GM19023 (cell line): ENCODE measurements around the gene FAM124B.

Experiments used
- ATAC-seq: cut with Tn5 transposase; IDR thresholded peaks from one replicate; pipeline ENCODE4 v1.9.1; 2021; ENCODE audit warnings: mild to moderate bottlenecking, moderate library complexity; ENCODE audit not compliant: unreplicated experiment

The FAM124B gene

GRCh38 chr2:224401641-224402342 is at the start of gene FAM124B:
FAM124B (minus strand) TSS chr2:224402107; CDS start chr2:224401768, 339 bp downstream.
- ATAC-seq = peak; percentile 44

DNA sequence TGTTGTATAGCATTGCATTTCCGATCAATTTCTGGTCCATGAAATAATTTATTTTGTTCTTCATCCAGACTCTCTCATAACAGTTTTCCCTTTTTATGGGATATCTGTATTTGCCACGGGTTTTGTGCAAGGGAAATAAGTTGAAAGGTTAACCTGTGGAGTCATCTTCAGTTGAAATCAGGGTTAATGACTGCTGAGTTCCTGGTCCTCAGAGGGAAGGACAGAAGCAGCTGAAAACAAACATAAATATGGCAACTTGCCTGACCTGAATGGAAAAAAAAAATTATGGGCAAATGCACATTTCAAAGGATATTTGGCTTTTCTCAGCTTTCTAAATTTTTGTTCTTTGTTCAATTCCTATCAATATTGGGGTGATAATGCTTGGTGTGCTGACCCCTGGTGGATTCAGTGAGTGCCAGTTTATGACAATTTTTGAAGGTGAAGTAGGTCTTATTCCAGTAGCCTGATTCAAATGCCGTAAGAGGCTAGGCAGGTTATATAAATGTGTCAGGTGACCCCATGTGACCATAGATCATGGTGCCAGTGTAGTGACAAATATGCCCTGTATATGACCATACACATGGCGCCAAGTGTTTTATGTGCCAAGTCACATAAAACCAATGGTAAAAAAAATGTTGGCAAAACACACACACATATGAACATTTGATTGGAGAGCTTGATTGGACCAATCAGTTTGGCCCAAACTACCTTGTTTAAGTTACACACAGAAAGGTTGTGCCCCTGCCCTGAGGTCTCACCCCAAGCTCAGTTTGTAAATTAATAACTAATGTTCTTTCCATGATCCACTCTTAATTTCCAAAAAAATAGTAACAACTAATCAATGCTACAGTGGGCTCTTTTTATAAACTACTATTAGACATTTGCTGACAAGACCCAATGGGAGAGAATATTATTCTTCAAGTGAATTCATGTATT is 47.6 kb upstream of the FAM124B start:
- ATAC-seq = no peak

DNA sequence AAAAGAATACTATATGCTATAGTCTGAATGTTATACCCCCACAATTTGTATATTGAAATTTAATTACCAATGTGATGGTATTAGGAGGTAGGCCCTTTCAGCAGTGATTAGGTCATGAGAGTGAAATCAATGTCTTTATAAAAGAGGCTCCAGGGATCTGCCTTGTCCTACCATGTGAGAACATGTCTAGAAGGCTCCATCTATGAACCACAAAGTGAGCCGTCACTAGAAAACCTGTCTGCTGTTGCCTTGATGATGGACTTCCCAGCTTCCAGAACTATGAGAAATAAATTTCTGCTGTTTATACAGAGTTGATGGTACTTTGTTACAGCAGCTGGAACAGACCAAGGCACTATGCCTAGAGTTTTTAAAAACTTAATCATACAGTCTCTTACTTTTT is 46.3 kb upstream of the FAM124B start:
- no peak for ATAC-seq

GRCh38 chr2:224444783-224445182 is 42.9 kb upstream of the FAM124B start:
- no peak for ATAC-seq

DNA sequence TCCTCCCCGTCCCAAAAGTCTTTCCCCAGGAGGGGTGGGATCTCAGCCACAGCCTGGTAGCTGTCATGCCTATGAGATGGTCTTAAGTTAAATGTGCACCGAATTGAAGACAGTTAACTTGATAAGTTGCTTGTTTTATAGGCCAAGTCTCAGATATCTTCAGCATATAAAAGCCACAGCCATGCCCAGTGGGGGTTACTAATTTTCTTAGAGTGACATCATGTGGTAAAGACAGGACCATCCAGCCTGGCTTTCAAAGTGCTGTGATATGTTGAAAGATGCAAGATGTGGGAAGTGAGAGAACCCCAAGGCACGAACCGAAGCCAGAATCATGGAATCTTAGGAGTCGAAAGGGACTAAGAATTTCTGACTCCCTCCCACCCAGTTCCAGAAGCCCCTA is 42.1 kb upstream of the FAM124B start:
- no peak for ATAC-seq

DNA sequence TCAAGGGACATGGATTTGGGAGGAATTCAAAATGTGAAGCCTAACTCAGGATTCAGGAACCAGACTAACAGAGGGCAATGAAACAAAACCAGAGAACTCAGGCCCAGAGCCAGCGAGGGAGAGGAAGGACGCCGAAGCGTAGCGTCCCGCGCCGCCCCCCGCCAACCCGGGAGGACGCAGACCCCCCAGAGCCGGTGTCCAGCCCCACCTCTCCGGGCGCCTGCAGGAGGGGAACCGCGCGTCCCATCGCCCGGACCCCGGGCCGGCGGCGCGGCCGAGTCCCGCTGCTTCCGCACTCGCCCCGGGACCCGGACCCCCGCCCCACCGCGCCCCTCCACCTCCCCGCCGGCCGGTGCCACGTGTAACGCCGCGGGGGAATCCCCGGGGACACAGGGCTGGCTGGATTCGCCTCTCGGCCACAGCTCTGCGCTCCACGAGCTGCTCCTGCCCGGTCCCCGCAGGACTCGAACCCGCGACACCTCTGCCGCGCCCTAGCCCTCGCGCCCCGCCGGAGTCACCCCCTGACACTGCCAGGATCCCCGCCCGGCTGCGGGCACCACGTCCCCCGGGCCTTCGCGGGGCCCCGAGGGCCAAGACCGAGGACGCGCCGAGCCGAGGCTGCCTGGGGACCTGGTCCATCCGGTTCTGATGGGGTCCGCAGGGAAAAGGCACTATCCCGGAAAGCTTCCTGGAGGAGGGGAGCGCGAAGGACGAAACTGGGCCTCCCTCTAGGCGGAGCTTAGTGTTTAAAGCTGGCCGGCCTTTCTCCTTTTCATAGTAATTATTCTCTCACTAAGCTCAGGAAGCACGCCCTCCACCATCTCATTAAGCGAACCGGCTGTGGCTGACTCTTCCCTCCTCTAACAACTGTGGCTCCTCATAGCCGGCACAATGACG is 40.4 kb upstream of the FAM124B start:
- peak; percentile 78 for ATAC-seq

DNA sequence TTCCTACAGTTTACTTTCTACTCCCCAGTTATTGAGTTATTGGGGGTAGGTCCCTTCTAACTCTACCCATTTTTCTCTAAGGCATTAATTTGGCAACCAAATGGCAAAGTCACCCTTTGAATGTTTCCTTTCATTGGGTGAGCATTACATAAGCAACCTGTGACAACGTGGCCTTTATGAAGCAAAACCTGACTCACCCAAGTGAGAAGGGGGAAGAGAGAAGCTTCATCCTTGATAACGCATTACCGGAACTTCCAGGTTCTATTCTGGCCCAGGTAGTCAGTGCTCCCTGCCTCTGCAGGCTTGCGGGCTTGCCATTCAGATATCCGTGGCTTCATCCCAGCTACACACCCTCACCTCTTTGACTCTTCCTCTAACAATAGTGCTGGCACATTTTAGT is 39.1 kb upstream of the FAM124B start:
- ATAC-seq = no peak

- ATAC-seq = no peak
These were observed 36.8 kb upstream of the FAM124B start for GRCh38 chr2:224438726-224439125.

GRCh38 chr2:224436634-224437033 is 34.7 kb upstream of the FAM124B start:
- no peak for ATAC-seq

GRCh38 chr2:224434618-224435017 is 32.7 kb upstream of the FAM124B start:
- no peak for ATAC-seq

GRCh38 chr2:224433442-224433841 is 31.5 kb upstream of the FAM124B start:
- no peak for ATAC-seq

DNA sequence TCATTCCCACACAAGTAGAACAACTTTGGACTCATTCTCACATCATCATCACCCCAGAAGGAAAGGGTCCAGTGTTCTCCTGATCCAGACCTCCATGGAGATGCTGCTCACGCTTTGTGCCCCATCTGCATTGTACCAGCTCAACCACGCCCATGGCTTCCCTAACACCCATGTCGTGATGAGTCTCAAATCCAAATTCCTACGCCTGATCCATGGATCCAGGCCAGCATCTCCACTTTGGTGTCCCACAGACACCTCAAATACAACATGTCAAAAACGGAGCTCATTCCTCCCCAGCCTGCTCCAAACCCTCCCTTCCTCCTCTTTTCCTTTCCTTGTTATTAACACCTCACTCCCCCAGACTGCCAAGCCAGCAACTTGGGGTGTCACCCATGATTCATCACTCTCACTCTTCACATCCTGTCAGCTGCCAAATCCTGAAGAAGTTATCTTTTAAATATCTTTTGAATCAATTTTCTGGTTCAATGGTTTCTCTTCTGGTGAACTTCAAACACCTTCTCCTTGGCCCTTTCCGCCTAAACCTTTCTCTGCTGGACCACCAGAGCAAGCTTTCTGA is 30.2 kb upstream of the FAM124B start:
- ATAC-seq = no peak

GRCh38 chr2:224429441-224429810 is 27.5 kb upstream of the FAM124B start:
- ATAC-seq = no peak

GRCh38 chr2:224428787-224429440 is 27.0 kb upstream of the FAM124B start:
- ATAC-seq = no peak

DNA sequence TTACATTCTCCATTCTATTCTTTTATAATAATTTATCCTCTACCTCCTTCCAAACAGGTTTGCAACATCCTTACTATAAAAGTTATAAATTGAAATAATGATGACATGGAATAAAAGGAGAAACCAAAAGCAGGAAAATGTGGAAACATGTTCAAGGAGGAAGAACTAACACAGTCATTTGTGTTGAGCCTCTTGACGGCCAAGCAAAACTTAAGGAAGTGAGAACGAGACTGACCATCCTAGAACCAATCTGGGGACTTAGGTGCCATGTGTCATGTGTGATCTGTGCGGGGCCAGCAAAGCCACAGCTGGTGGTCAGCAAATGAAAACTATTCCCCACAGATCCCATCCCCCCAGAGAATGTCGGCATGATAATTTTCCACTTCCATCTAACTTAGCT is 25.6 kb upstream of the FAM124B start:
- ATAC-seq = no peak

- no peak for ATAC-seq
These were observed 24.7 kb upstream of the FAM124B start for GRCh38 chr2:224426656-224427055.

GRCh38 chr2:224421065-224421464 is 19.2 kb upstream of the FAM124B start:
- no peak for ATAC-seq

GRCh38 chr2:224417947-224418346 is 16.0 kb upstream of the FAM124B start:
- no peak for ATAC-seq

DNA sequence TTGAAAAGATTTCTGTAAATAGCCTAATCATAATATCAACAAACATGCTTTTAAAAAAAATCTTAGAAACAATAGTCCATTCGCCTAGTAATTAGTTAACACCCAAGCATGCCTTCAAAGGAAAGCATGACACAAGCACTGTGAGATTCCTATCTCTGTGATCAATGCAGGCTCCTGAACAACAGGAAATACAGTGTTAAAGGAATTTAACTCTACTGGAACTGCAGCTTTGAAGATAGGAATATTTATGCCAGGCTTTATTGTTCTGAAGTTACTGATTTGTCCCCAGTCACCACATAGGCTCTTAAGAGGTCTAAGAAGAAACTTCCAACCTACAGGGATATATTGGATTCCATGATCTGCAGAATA is 15.4 kb upstream of the FAM124B start:
- ATAC-seq = no peak

GRCh38 chr2:224416656-224417360 is 14.9 kb upstream of the FAM124B start:
- ATAC-seq = no peak
